ENCODE data around the gene TOP2B.

TOP2B gene

GRCh38 chr3:25558121-25558520, 106.6 kb downstream of the TOP2B start:
- no peak for DNase-seq (ENCODE audit: low read depth)

GRCh38 chr3:25557694-25558093, 107.0 kb downstream of the TOP2B start:
- DNase-seq (ENCODE audit: low read depth), result no peak

GRCh38 chr3:25556447-25556846, 108.3 kb downstream of the TOP2B start:
- no peak for DNase-seq (ENCODE audit: low read depth)

- DNase-seq (ENCODE audit: low read depth), result no peak
Observed at GRCh38 chr3:25555695-25556437, 108.8 kb downstream of the TOP2B start.

- DNase-seq (ENCODE audit: low read depth), result no peak
Observed at GRCh38 chr3:25554376-25554775, 110.3 kb downstream of the TOP2B start.

GRCh38 chr3:25552251-25552650, 112.5 kb downstream of the TOP2B start:
- DNase-seq (ENCODE audit: low read depth), result no peak

GRCh38 chr3:25548836-25549235, 115.9 kb downstream of the TOP2B start:
- DNase-seq (ENCODE audit: low read depth), result no peak

- no peak for DNase-seq (ENCODE audit: low read depth)
Observed at GRCh38 chr3:25547943-25548674, 116.6 kb downstream of the TOP2B start.
